GM21367 (cell line): ENCODE results near the gene SEC16A.

Experiments used
- ATAC-seq: cut with Tn5 transposase; IDR thresholded peaks from one replicate; pipeline ENCODE4 v1.9.1; 2021; ENCODE audit not compliant: unreplicated experiment

Gene SEC16A, protein sequence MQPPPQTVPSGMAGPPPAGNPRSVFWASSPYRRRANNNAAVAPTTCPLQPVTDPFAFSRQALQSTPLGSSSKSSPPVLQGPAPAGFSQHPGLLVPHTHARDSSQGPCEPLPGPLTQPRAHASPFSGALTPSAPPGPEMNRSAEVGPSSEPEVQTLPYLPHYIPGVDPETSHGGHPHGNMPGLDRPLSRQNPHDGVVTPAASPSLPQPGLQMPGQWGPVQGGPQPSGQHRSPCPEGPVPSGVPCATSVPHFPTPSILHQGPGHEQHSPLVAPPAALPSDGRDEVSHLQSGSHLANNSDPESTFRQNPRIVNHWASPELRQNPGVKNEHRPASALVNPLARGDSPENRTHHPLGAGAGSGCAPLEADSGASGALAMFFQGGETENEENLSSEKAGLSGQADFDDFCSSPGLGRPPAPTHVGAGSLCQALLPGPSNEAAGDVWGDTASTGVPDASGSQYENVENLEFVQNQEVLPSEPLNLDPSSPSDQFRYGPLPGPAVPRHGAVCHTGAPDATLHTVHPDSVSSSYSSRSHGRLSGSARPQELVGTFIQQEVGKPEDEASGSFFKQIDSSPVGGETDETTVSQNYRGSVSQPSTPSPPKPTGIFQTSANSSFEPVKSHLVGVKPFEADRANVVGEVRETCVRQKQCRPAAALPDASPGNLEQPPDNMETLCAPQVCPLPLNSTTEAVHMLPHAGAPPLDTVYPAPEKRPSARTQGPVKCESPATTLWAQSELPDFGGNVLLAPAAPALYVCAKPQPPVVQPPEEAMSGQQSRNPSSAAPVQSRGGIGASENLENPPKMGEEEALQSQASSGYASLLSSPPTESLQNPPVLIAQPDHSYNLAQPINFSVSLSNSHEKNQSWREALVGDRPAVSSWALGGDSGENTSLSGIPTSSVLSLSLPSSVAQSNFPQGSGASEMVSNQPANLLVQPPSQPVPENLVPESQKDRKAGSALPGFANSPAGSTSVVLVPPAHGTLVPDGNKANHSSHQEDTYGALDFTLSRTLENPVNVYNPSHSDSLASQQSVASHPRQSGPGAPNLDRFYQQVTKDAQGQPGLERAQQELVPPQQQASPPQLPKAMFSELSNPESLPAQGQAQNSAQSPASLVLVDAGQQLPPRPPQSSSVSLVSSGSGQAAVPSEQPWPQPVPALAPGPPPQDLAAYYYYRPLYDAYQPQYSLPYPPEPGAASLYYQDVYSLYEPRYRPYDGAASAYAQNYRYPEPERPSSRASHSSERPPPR (N-terminal part only)

DNA sequence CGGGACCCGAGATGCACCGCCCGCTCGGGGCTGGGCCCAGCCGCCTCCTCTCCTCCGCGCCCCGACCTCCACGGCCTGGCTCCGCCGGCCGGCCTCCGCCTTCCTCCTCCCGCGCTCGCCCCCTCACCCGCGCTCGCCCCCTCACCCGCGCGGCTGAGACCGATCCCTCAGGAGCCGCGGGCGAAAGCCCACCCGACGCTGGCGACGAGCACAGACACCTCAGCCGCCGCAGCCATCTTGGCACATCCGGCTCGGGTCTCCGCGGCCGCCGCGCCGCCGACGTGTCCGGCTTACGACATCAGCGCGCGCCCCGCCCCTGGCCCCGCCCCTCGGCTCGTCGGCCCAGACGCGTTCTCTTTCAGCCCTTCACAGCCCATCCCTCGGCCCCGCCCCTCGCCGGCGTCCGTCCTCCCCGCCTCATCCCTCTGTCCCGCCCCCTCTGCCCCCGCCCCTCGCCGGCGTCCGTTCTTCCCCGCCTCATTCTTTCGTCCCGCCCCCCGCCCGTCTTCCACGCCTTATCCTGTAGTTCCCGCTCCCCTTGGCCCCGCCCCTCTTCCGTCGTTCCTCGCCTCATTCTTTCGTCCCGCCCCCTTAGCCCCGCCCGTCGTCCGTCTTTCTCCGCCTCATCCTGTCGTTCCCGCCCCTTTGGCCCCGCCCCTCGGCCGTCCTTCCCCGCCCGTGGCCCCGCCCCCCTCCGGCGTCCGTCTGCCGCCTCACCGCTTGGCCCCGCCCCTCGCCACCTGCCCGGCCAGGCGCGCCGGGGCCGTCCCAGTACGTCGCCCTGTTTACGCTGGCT lies at the start of gene SEC16A:
SEC16A (minus strand) TSS at position 248 of the 796 bp plus-strand sequence. CDS start 5,425 bp downstream, outside the sequence.
- ATAC-seq: peak; percentile 52

DNA sequence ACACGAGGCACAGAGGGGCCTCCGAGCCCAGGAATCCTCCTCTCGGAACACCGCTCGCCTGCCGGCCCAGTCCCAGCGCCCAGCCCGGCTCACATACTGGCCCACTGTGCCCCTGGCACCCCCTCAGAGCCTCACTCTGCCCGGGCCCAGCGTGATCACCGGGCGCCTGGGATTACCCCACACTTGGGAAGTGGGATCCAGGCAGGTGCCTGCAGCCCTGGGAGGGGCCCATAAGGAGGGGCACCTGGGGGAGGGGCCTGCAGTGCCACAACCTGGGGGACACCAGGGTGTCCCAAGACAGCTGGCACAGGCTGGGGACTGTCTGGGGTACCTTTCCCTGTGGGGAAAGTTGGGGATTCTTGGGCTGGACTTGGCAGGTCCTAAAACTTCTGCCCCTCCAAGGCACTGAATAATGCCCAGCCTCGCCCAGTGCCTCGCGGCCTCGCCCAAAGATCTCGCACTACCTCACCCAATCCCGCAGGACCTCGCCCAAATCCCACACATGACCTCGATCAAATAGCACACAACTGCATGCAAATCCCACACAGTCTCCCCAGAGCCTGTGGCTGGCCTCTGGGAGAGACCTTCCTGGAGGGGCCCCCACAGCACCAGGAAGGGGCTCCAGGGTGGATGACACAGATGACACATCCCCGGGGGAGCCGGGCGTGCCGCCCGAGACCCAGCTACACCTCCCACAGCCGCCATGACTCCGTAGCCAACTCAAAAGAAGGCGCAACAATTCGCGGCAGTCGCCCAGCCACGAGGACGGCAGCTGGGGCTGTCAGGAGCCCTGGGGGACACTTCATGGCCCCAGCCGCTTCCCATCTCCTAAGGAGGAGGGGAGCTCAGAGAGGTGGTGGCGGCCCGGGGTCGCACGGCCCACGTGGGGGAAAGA lies 49.3 kb upstream of the SEC16A start:
- ATAC-seq: no peak

DNA sequence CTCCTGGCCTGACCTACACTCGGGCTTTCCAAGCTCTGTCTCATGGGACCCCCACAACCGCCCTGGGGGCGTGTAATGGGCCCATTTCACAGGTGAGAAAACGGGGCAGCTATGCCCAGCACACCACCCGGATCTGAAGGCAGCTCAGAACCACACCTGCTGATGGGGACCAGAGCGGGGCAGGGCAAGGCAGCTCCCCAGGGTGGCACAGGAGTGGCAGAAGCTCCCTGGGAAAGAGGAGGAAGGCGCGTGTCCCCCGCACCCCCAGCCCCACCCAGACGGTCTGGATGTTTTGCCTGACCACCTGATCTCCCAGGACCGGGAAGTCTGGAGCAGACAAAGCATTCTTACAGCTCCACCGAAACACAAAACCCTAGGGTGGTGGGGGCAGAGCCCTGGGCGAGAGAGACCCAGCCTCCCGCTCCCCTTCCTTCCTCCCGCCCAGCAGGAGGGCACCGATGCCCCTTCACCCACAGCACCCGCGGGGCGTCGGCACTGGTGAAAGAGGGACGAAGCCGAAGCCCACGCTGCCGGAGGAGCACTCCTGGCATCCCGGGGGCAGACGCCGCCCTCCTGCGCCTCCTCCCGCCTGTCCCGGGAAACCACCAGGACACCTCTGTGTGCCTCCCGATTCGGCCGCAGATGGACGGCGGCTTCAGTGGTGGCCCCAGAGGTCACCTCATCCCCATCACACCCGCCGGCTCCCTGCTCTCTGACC lies 48.5 kb upstream of the SEC16A start:
- no peak for ATAC-seq

DNA sequence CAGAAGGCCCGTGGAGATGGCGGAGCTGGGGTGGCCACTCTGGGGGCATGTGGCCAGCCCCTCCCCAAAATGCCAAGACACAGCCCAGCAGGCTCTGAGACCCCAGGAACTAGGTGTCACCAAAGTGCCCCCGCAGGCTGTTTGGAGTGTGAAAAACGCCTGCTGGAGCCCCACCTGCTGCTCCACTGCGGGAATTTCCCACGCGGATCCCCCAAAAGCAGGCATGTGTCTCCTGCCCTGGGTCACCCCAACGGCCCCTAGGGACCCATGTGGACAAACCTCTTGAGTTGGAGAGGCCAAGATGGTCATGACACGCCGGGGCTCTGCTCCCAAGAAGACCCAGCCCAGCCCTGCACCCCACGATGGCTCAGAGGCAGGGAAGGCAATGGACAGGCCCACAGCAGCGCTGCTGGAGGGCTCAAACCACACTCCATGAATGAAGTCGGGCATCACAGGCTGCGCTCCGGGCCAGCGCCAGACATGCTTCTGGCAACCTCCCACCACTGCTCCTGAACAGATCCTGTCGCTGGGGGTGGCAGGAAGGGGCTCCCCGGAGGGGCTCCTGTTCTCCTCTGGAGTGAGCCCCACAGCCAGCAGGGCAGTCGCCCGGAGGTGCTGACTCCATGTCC lies 47.7 kb upstream of the SEC16A start:
- ATAC-seq: no peak

DNA sequence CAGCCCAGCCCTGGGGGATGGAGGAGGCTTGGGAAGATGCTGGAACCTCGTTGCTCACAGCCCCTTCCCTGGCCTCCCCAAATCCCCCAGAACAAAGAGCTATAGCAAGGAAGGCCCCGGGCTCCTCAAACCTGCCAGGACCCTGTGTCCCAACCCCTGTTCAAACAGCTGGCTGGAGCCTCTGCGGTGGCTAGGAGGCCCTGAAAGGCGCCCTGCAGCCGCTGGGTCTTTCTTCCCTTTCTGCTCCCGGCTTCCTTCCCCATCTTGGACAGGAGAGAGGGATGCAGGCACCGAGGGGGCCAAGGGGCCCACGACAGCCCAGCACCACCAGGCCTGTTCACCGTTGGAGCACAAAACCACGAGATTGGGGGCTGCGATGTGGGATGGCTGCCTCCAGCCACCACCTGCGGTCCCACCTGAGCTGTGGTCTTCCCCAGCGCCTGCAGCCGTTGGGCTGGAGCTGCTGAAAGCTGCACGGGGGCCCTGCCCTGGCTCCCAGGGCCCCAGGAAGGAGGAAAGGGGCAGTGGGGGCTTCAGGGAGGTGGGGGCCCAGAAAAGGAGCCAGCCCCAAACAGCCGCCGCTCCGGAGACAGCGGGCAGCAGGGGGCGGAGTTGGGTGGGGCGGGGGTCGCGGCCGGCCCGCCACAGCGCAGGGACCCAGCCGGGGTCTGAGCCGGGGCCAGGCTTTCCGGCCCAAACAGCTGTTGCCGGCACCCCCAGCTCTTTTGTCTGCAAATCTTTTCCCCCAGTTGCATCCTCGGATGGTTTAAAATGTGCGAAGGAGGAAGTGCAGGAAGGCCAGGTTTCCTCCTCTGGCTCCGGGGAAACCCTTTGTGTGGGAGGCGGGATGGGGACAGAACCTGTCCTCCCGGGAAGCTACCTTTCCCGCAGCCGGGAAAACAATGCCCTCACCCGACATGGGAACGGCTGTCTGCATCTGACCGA lies 46.9 kb upstream of the SEC16A start:
- no peak for ATAC-seq

DNA sequence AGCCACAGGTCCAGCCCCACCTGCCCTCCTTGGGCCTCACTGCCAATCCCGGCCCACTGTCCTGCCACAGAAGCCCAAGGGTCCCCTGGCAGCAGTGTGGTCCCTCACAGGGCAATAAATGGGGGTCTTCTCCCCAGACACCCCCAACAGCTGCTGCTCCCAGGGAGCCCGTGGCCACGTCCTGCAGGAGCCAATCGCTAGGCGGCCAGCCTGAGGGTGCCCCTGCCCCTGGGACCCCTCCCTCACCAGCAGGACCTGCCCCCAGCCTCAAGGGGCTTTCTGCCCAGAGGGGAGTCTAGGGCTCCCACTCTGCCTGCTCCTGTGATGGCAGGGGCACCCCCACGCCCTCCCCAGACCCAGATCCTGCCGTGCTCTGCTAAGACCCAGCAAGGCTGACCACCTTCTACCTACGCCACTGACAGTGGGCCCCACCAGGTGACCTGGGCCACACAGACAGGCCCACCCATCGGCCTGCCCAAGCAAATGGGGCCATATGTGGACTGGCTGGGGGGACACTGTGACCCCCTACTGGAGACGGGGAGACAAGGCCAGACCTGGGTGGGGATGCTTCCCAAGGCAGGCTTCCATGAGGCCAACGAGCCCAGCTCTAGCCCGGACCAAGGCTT lies 46.0 kb upstream of the SEC16A start:
- no peak for ATAC-seq

DNA sequence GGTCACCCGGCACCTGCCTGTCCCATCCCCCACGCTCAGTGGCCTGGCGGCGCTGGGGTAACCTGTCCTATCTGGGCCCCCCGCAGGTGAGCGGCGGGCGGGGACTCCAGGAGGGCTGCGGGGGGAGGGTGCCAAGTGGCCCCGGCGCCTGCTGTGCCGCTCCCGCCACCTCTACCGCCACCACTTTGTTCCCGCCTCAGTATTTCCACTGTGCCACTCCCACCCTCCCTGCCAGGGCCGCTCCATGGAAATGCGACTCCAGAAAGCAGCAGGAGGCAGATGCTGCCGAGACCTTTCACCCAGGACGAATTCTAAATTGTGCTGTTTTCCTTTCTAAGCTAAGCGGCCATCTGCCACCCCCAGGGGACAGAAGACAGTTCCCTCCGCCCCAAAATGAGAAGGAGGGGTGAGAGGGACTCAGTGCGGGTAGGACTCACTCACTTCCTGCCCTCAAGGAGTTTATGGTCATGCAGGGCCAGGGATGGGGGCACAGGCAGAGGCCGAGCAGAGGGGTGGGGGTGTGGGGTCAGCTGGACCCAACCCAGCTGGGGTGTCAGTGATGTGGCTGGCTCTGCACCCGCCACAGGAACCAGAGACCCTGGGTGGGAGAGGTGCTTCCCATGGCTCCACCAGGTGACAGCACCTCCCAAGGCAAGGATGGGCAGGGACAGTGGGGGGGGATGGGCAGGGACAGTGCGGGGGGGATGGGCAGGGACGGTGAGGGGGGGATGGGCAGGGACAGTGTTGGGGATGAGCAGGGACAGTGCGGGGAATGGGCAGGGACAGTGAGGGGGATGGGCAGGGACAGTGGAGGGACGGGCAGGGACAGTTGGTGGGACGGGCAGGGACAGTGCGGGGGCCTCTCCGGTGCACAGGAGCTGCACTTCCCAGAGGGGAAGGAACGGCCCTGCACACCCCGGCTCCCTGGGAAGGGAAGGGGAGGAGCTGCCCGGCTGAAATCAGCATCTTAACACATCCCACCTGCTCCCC lies 45.2 kb upstream of the SEC16A start:
- no peak for ATAC-seq

DNA sequence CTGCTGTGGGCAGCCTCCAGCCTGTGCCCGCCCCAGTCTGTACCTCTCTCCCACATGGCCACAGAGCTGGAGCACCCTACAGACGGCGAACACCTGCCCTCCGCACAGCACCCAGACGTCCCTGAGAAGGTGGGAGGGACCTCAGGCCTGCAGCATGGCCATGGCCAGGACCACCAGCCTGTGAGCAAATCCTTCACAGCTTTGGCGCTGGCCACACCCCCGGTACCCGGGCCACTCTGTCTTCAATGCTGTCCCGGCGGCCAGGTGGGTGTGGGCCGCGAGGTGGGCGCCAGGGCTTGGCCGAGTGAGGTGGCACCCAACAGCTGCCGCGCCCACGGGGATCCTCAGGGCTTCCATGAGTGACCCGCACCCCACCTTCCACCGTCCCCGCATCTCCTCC lies 44.3 kb upstream of the SEC16A start:
- ATAC-seq: no peak

DNA sequence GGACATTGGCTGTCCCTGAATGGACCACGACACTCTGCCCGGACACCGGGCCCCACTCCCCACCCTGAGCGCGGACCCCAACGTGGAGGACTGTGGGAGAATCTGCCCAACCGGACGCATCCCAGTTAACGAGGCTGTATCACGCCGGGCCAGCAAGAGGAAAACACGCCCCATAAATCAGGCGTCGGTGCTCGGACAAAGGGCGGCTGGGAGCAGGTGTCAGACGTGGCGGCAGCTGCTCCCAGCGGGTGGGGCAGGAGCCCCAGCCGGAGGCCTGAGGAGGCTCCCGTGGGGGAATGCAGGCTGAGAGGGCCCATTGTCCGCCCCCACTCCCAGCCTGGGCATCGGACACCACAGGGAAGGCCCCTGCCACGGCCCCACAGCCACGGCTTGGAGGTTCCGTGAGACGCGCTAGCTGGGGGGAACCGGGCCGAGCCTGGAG lies 43.8 kb upstream of the SEC16A start:
- no peak for ATAC-seq

DNA sequence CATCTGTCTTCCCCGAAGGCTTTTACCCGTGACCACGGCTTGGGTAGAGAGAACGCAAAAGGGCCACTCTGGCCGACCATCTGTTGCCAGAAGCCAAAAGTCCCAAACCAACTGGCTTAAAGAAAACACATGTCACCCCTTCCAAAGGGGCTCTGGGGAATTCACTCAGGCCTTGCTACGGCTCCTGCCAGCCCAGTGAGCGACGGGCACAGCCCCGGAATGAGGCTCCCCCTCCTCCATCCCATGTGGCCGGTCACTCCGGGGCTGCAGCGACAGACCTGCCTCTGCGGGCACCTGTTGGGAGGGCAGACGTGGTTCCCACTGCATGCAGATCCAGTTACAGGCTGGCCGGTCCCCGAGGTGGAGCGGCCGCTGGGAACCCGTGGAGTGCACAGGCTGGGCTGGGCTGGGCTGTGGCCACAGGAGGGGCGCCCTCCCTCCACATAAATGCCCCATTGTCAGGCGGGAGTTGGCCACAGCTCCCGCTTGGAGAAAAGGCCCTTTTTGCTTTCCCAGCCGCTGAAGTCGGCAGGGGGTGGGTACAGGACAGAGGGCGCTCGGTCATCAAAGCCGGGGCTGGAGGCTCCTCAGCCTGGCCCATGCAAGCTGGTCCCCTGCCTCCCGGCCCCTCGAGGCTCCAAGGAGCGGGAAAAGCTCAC lies 43.1 kb upstream of the SEC16A start:
- ATAC-seq: no peak

DNA sequence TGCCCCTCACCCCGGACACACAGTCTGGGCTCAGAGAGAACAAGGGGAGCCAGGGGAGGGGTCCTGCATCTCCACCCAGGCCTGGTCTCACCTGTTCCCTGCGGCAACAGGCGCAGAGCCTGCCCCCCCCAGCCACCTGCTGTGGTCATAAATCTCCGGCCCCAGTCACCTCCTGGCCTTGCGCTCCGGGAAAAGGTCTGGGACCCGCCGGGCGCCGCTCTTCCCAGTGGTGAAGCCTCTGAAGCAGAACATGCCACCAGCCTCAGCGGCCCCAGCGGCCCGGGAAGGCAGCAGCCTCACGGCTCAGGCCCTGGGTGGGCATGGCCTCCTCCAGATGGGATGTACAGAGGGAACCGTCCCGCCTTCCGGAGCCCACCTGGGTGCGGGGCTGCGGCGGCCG lies 42.4 kb upstream of the SEC16A start:
- no peak for ATAC-seq

DNA sequence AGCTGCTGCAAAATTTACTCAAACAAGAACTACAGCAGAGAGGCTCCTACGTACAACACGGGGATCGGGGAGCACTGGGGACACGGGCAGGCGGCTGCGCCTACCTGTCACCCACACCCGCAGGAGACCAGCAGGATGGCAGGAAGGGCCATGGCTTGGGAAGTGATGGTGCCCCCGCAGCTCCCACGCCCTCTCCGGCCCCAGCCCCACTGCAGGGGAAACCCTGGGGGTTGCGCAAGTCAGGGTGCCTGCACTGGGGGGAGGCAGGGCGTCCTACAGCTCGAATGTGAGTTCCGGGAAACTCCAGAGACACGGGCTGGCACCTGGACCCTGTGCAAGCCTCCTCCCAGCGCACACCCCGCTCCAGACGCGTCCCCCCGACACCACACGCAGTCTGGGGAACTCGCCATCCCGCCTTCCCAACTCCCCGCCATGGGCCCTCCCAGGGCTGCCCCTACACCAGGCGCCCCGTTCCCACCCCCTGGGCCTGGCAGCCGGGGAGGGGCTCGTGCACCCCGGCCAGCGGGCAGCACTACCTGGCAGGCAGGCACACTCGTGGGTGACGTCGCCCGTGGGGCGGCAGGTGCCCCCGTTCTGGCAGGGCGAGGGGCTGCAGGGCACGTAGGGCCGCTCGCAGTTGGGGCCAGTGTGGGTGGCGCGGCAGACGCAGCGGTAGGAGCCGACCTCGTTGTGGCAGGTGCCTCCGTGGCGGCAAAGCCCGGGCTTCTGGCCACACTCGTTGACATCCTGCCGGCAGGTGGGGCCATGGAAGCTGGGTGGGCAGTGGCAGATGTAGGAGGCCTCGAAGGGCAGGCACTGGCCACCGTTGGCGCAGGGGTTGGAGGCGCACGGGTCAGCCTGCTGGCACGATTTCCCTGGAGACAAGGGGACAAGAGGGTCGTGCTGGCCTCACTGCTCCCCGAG lies 39.7 kb upstream of the SEC16A start:
- ATAC-seq: no peak

DNA sequence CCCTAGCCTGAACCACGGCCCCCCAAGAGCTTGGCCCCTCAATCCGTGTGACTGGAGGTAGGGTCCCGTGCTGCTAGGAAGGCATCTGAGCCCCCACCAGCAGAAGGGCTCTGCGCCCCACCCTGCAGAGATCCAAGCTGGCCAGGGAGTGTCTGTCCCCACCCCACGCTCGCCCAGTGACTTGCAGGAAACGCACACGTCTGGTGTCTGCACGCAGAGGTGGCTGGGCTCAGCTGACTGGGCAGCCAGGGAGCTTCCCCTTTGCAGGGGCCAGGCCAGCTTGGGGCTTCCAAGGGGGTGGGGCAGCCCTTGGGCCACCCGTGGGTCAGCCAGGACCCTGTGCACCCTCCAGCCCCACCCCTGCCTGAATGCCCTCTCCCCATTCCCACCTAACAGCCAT lies 38.7 kb upstream of the SEC16A start:
- no peak for ATAC-seq

DNA sequence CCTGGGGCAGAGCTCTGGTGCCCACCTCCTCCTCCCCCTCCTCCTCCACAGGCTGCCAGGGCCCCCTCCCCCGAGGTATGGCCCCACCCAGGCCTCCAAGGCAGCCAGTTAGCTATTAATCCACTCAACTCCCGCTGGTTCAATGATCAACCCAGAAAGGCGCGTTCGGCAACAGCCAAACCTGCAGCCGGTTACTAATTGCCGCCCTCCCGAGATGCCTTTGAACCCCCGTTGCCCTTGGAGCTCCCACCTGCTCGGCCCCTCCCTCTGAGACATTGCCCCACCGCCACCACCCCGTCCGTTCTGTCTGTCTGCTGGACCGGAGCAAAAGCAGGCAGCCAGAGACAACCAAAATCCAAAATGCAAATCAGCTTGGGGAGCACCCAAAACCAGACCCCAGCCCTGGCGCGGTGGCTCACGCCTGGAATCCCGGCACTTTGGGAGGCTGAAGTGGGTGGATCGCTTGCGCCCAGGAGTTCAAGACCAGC lies 37.3 kb upstream of the SEC16A start:
- no peak for ATAC-seq
